Panc1 (cell line): ENCODE measurements around the gene FRRS1. TPM values are rescaled to one million over a fixed set of nuclear protein-coding genes. Genes with fewer than 3 reads are reported as not detected.

Experiments
- ATAC-seq: fragments of 200-7000 bp; cut with Tn5 transposase; 2 replicates; pipeline ENCODE4 v1.9.1; 2020; ENCODE audit warnings: mild to moderate bottlenecking, moderate library complexity
- BruUV-seq: library from RNA; stranded (reverse); fragments of 400-500 nt; replicated peaks from 2 replicates; lab custom pipeline; 2021; lab: Mats Ljungman, UMichigan
- CTCF ChIA-PET: fragments of 300-600 bp; sonication (Branson Sonifier 250); formaldehyde crosslinking; loops from one replicate; lab custom pipeline; 2022; ENCODE audit warnings: antibody characterized with exemption; lab: Charles Lee
- POLR2A ChIA-PET: fragments of 300-600 bp; sonication (Branson Sonifier 250); formaldehyde crosslinking; loops from one replicate; lab custom pipeline; 2022; ENCODE audit warnings: antibody characterized with exemption; lab: Charles Lee
- DNase-seq: peaks from one replicate; pipeline ENCODE4 v3.0.0-alpha.2; 2010; ENCODE audit warnings: low read depth, low spot score
- H3K27ac ChIP-seq: 2 replicates; pipeline ENCODE4 v1.5.1; 2011; ENCODE audit warnings: mild to moderate bottlenecking, low read length, inconsistent platforms
- H3K27me3 ChIP-seq: fragments of 200-500 bp; sonication (Bioruptor generic); 2 replicates; pipeline ENCODE4 v1.6.0; 2014; ENCODE audit warnings: low read length, inconsistent platforms; ENCODE audit not compliant: control insufficient read depth, insufficient read depth
- H3K36me3 ChIP-seq: fragments of 200-500 bp; sonication (Bioruptor generic); 2 replicates; pipeline ENCODE4 v1.5.1; 2014; ENCODE audit warnings: inconsistent platforms, mild to moderate bottlenecking, low read length, moderate library complexity; ENCODE audit not compliant: control insufficient read depth, insufficient read depth
- H3K4me1 ChIP-seq: 2 replicates; pipeline ENCODE4 v1.5.1; 2011; ENCODE audit warnings: inconsistent platforms, mild to moderate bottlenecking, low read length, moderate library complexity; ENCODE audit not compliant: control insufficient read depth, insufficient read depth
- H3K4me3 ChIP-seq, 2 experiments: 2 replicates each; pipeline ENCODE4 v1.5.1; 2011 to 2012; ENCODE audit warnings: low read depth in 2 of 2, low read length in 2 of 2, mild to moderate bottlenecking in 2 of 2, inconsistent platforms in 1 of 2, moderate library complexity in 1 of 2
- H3K9me3 ChIP-seq: fragments of 200-500 bp; sonication (Bioruptor generic); 2 replicates; pipeline ENCODE4 v1.5.1; 2014; ENCODE audit warnings: low read depth, mild to moderate bottlenecking, inconsistent platforms, low read length, moderate library complexity; ENCODE audit not compliant: control insufficient read depth, insufficient read depth
- CTCF ChIP-seq: fragments of 450-650 bp; IDR thresholded peaks from 2 replicates; pipeline ENCODE4 v1.5.1; 2017; ENCODE audit warnings: mild to moderate bottlenecking
- POLR2AphosphoS5 ChIP-seq: IDR thresholded peaks from 2 replicates; pipeline ENCODE4 v1.6.1; 2012; ENCODE audit warnings: mild to moderate bottlenecking, low read depth, low read length, moderate library complexity
- REST ChIP-seq, 2 experiments: IDR thresholded peaks; 2 replicates each; pipeline ENCODE4 v1.6.1; 2011 to 2012; ENCODE audit warnings: low read depth in 2 of 2, control low read depth in 1 of 2, low read length in 1 of 2, mild to moderate bottlenecking in 1 of 2, moderate library complexity in 1 of 2; ENCODE audit not compliant: insufficient read depth in 1 of 2
- SIN3A ChIP-seq: IDR thresholded peaks from 2 replicates; pipeline ENCODE4 v1.6.1; 2012; ENCODE audit warnings: low read depth, mild to moderate bottlenecking, low read length, moderate library complexity, borderline replicate concordance; ENCODE audit not compliant: insufficient read depth
- TCF7L2 ChIP-seq: IDR thresholded peaks from 2 replicates; pipeline ENCODE4 v1.6.1; 2011; ENCODE audit warnings: mild to moderate bottlenecking, low read depth, low read length, inconsistent platforms
- in situ Hi-C: cut with HindIII; loops from 2 replicates; pipeline ENCODE4 v1.10.0; 2016; ENCODE audit warnings: low sequenced_read_pairs, low pct_unique_long_range_greater_than_20kb
- intact Hi-C: fragments of 100-400 bp; cut with micrococcal nuclease; formaldehyde crosslinking; loops from one replicate; pipeline ENCODE4 v1.10.0; 2022; ENCODE audit not compliant: unreplicated experiment
- total RNA-seq: library from RNA; stranded (reverse); gene quantifications from one replicate; pipeline ENCODE4 v1.2.1, GENCODE V29; 2021; ENCODE audit not compliant: unreplicated experiment

Gene FRRS1
- total RNA-seq, 1 experiment from 2014 or later: 1.2 TPM

- no peaks in the 10 kb centered on the region for H3K27me3 ChIP-seq
- ATAC-seq (no peak), DNase-seq (no peak)
- H3K4me3 ChIP-seq: no peak overlapping the region
- CTCF ChIA-PET: no interaction called here
- H3K4me1 ChIP-seq: no peaks in the 10 kb centered on the region
- intact Hi-C loops: no loop called here
- no TSS peak for BruUV-seq
- H3K36me3 ChIP-seq: no peaks in the 10 kb centered on the region
- TF ChIP-seq CTCF: no peak
- no peak overlapping the region for H3K27ac ChIP-seq
- H3K9me3 ChIP-seq: no peaks in the 10 kb centered on the region
- in situ Hi-C loops: no loop called here
- POLR2A ChIA-PET: no interaction called here
Measured at GRCh38 chr1:99713006-99713405, 53.4 kb downstream of the FRRS1 start.

- ChIA-PET POLR2A (no interaction called here), CTCF (no interaction called here)
- intact Hi-C loops (no loop called here), in situ Hi-C loops (no loop called here)
- no peak for DNase-seq
- no TSS peak for BruUV-seq
- TF ChIP-seq CTCF: no peak
- TF ChIP-seq REST (IDR thresholded peaks at IDR 0.05; ENCODE audit: insufficient read depth in 1 of 2, low read depth in 2 of 2, low read length in 1 of 2): no peak
- TF ChIP-seq POLR2AphosphoS5: no peak
- TF ChIP-seq SIN3A: no peak
- TF ChIP-seq TCF7L2: no peak
- Histone ChIP-seq H3K4me1 (no peaks in the 10 kb centered on the region), H3K27me3 (no peaks in the 10 kb centered on the region), H3K9me3 (no peaks in the 10 kb centered on the region), H3K27ac (no peak overlapping the region), H3K4me3 (no peak overlapping the region), H3K36me3 (no peaks in the 10 kb centered on the region)
- ATAC-seq: no peak
Measured at GRCh38 chr1:99710994-99711393, 55.4 kb downstream of the FRRS1 start.
